Endothelial cell of umbilical vein (primary cell): ENCODE results near the gene ABTB2.

ENCODE experiments used
- CTCF ChIP-seq, 2 donors: IDR thresholded peaks; 1 replicate in 1 of 2; 2 replicates in 1 of 2; pipeline ENCODE4 v1.5.1; 2011; ENCODE audit warnings: low read length in 2 of 2, mild to moderate bottlenecking in 2 of 2, moderate library complexity in 2 of 2, control low read depth in 1 of 2, inconsistent platforms in 1 of 2, low read depth in 1 of 2; ENCODE audit not compliant: insufficient read depth in 1 of 2; ENCODE audit errors: extremely low read depth in 1 of 2
- GATA2 ChIP-seq: IDR thresholded peaks from 2 replicates; pipeline ENCODE4 v1.7.0; 2011; ENCODE audit warnings: low read depth, mild to moderate bottlenecking, moderate library complexity, mixed read lengths, low read length; ENCODE audit not compliant: insufficient read length, insufficient read depth
- JUN ChIP-seq: IDR thresholded peaks from 2 replicates; pipeline ENCODE4 v1.6.1; 2011; ENCODE audit warnings: borderline replicate concordance, low read depth; ENCODE audit not compliant: insufficient read length, insufficient read depth
- POLR2A ChIP-seq: IDR thresholded peaks from 2 replicates; pipeline ENCODE4 v1.6.1; 2012; ENCODE audit warnings: low read depth, mild to moderate bottlenecking, control low read depth, low read length
- POLR2AphosphoS5 ChIP-seq: IDR thresholded peaks from 2 replicates; pipeline ENCODE4 v1.6.1; 2012; ENCODE audit warnings: low read depth, mild to moderate bottlenecking, control low read depth, low read length, moderate library complexity; ENCODE audit not compliant: insufficient read depth

DNA sequence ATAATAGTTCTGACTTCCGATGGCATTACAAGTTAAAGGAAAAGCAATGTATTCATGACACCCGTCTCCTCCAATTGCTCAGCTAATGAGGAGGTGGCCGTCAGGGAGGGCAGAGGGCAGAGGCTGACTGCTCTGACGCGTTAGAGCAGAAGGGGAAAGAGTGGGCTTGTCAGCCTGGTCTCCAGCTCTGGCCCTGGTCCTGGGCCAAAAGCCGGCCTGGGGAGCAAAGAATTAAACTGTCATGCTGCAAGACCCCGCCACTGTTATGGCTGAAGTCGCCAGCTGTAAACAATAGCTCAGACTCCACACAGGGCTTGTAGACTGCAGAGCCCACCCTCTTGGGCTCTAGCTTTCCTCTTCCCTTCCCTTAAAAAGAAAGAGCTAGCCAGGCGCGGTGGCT is 132.7 kb downstream of the ABTB2 start:
- no peak for TF ChIP-seq POLR2AphosphoS5
- no peak for TF ChIP-seq CTCF (IDR thresholded peaks at IDR 0.05; ENCODE audit: extremely low read depth in 1 of 2, insufficient read depth in 1 of 2, low read depth in 1 of 2, low read length in 2 of 2)
- TF ChIP-seq JUN = no peak
- no peak for TF ChIP-seq POLR2A
- no peak for TF ChIP-seq GATA2
